IMR-90 (cell line): Measurements from ENCODE around the gene HRH2. TPM values are rescaled to one million over a fixed set of nuclear protein-coding genes. Genes with fewer than 3 reads are reported as not detected.

ENCODE experiments used
- ATAC-seq: fragments of 200-7000 bp; cut with Tn5 transposase; 2 replicates; pipeline ENCODE4 v1.9.1; 2020; ENCODE audit warnings: low read depth, mild to moderate bottlenecking, moderate library complexity
- BruUV-seq: library from RNA; stranded (reverse); fragments of 400-500 nt; replicated peaks from 2 replicates; lab custom pipeline; 2021; lab: Mats Ljungman, UMichigan
- CTCF ChIA-PET: fragments of 300-600 bp; formaldehyde crosslinking; extraction: SDS; loops from one replicate; lab custom pipeline; 2021; ENCODE audit warnings: antibody characterized with exemption; lab: Yijun Ruan, JAX
- POLR2A ChIA-PET: fragments of 300-600 bp; sonication (Branson Sonifier 250); formaldehyde crosslinking; loops from one replicate; lab custom pipeline; 2022; ENCODE audit warnings: antibody characterized with exemption; ENCODE audit not compliant: unreplicated experiment; lab: Charles Lee
- DNase-seq: peaks from one replicate; pipeline ENCODE4 v3.0.0; 2013
- H2AFZ ChIP-seq: replicated peaks from 2 replicates; pipeline ENCODE3; 2013; ENCODE audit warnings: low read length, mild to moderate bottlenecking; ENCODE audit not compliant: poor library complexity
- H2AK5ac ChIP-seq: 2 replicates; pipeline ENCODE4 v1.6.1; 2013; ENCODE audit warnings: low read depth, low read length, inconsistent platforms
- H2AK9ac ChIP-seq: replicated peaks from 2 replicates; pipeline ENCODE3; 2013; ENCODE audit warnings: mild to moderate bottlenecking, low read depth, low read length, moderate library complexity; ENCODE audit not compliant: poor library complexity
- H2BK120ac ChIP-seq: 2 replicates; pipeline ENCODE4 v1.6.1; 2013; ENCODE audit warnings: low read depth, low read length, inconsistent platforms
- H2BK15ac ChIP-seq: 3 replicates; pipeline ENCODE4 v1.6.1; 2013; ENCODE audit warnings: low read depth, low read length, inconsistent platforms
- H2BK20ac ChIP-seq: 2 replicates; pipeline ENCODE4 v1.6.1; 2013; ENCODE audit warnings: low read depth, mild to moderate bottlenecking, inconsistent platforms, low read length, moderate library complexity
- H2BK5ac ChIP-seq: 2 replicates; pipeline ENCODE4 v1.6.1; 2013; ENCODE audit warnings: mild to moderate bottlenecking, low read depth, low read length, inconsistent platforms; ENCODE audit not compliant: poor library complexity, severe bottlenecking
- H3K14ac ChIP-seq: replicated peaks from 2 replicates; pipeline ENCODE4 v1.6.1; 2013; ENCODE audit warnings: low read depth, low read length, inconsistent platforms
- H3K18ac ChIP-seq: 2 replicates; pipeline ENCODE4 v1.6.1; 2013; ENCODE audit warnings: low read depth, low read length, control low read depth
- H3K23ac ChIP-seq: 2 replicates; pipeline ENCODE4 v1.6.1; 2013; ENCODE audit warnings: low read depth, low read length, inconsistent platforms
- H3K27ac ChIP-seq: 2 replicates; pipeline ENCODE4 v1.5.1; 2013; ENCODE audit warnings: mild to moderate bottlenecking, control low read depth, low read length; ENCODE audit not compliant: insufficient read depth
- H3K27me3 ChIP-seq: 2 replicates; pipeline ENCODE4 v1.6.1; 2013; ENCODE audit warnings: low read length; ENCODE audit not compliant: control insufficient read depth, insufficient read depth
- H3K36me3 ChIP-seq: 2 replicates; pipeline ENCODE4 v1.6.1; 2013; ENCODE audit warnings: low read length, mixed read lengths; ENCODE audit not compliant: control insufficient read depth, insufficient read depth
- H3K4ac ChIP-seq: 2 replicates; pipeline ENCODE4 v1.6.1; 2013; ENCODE audit warnings: low read depth, low read length, inconsistent platforms
- H3K4me1 ChIP-seq: 2 replicates; pipeline ENCODE4 v1.6.1; 2013; ENCODE audit warnings: low read length, mixed read lengths; ENCODE audit not compliant: control insufficient read depth, insufficient read depth
- H3K4me2 ChIP-seq: 2 replicates; pipeline ENCODE4 v1.6.1; 2013; ENCODE audit warnings: low read depth, mild to moderate bottlenecking, control low read depth, low read length, moderate library complexity
- H3K4me3 ChIP-seq: 2 replicates; pipeline ENCODE4 v1.5.1; 2013; ENCODE audit warnings: low read depth, mild to moderate bottlenecking, control low read depth, low read length, moderate library complexity; ENCODE audit not compliant: insufficient read depth
- H3K56ac ChIP-seq: 2 replicates; pipeline ENCODE4 v1.6.1; 2013; ENCODE audit warnings: low read length, inconsistent platforms; ENCODE audit not compliant: insufficient read depth; ENCODE audit errors: extremely low read depth
- H3K79me1 ChIP-seq, 2 experiments: 2 replicates each; pipeline ENCODE4 v1.6.1; 2013; ENCODE audit warnings: low read length in 2 of 2, inconsistent platforms in 1 of 2, low read depth in 1 of 2
- H3K9ac ChIP-seq: 2 replicates; pipeline ENCODE4 v1.6.1; 2013; ENCODE audit warnings: low read depth, low read length, control low read depth
- H3K9me1 ChIP-seq: 2 replicates; pipeline ENCODE4 v1.6.1; 2013; ENCODE audit warnings: low read length, inconsistent platforms; ENCODE audit not compliant: insufficient read depth
- H3K9me3 ChIP-seq: 2 replicates; pipeline ENCODE4 v1.6.1; 2013; ENCODE audit warnings: low read length; ENCODE audit not compliant: control insufficient read depth, insufficient read depth
- H4K20me1 ChIP-seq: 2 replicates; pipeline ENCODE4 v1.6.1; 2013; ENCODE audit warnings: low read length, inconsistent platforms; ENCODE audit not compliant: insufficient read depth
- H4K5ac ChIP-seq: 2 replicates; pipeline ENCODE4 v1.6.1; 2013; ENCODE audit warnings: mild to moderate bottlenecking, low read depth, low read length, control low read depth
- H4K8ac ChIP-seq, 2 experiments: 2 replicates each; pipeline ENCODE4 v1.6.1; 2013; ENCODE audit warnings: low read depth in 2 of 2, low read length in 2 of 2, control low read depth in 1 of 2, inconsistent platforms in 1 of 2
- H4K91ac ChIP-seq: 2 replicates; pipeline ENCODE4 v1.6.1; 2013; ENCODE audit warnings: low read depth, low read length, inconsistent platforms; ENCODE audit not compliant: insufficient read depth
- BHLHE40 ChIP-seq: fragments of 150-350 bp; IDR thresholded peaks from 2 replicates; pipeline ENCODE4 v1.6.1; 2016; ENCODE audit warnings: mild to moderate bottlenecking, low read depth, low read length
- CEBPB ChIP-seq: IDR thresholded peaks from 2 replicates; pipeline ENCODE4 v1.6.1; 2012; ENCODE audit warnings: low read depth, low read length, improper control_type of control experiment
- CTCF ChIP-seq: conservative IDR thresholded peaks from 2 replicates; pipeline ENCODE4 v1.5.1; 2012; ENCODE audit warnings: mild to moderate bottlenecking, low read depth, low read length, improper control_type of control experiment
- ELK1 ChIP-seq: fragments of 150-350 bp; IDR thresholded peaks from 2 replicates; pipeline ENCODE4 v1.6.1; 2016; ENCODE audit warnings: low read depth, mild to moderate bottlenecking, low read length, moderate library complexity, borderline replicate concordance
- MAFK ChIP-seq: IDR thresholded peaks from 2 replicates; pipeline ENCODE4 v1.6.1; 2012; ENCODE audit warnings: low read depth, low read length, improper control_type of control experiment
- MXI1 ChIP-seq: IDR thresholded peaks from 2 replicates; pipeline ENCODE4 v1.6.1; 2012; ENCODE audit warnings: low read depth, mild to moderate bottlenecking, low read length, moderate library complexity, borderline replicate concordance
- RAD21 ChIP-seq: IDR thresholded peaks from 2 replicates; pipeline ENCODE4 v1.6.1; 2012; ENCODE audit warnings: low read length, improper control_type of control experiment
- WGBS, 2 experiments: methylation state at CpG; one replicate each; pipeline versions ENCODE4 v1.1.5 to v1.1.7; 2013; ENCODE audit warnings: missing lambda C conversion rate in 2 of 2; ENCODE audit not compliant: insufficient read length in 1 of 2; ENCODE audit errors: extremely low coverage in 2 of 2; 5-methylcytosine and 5-hydroxymethylcytosine counted together
- dilution Hi-C: fragments of 300-500 bp; cut with HindIII; formaldehyde crosslinking; loops from one replicate; pipeline ENCODE4 v1.14.3; 2018; ENCODE audit warnings: low sequenced_read_pairs; ENCODE audit not compliant: unreplicated experiment
- in situ Hi-C: fragments of 300-500 bp; cut with MboI; formaldehyde crosslinking; loops from 3 replicates; pipeline ENCODE4 v1.14.3; 2019; ENCODE audit warnings: low sequenced_read_pairs, inconsistent platforms, mixed read lengths
- intact Hi-C: fragments of 100-400 bp; cut with micrococcal nuclease; formaldehyde crosslinking; loops from 2 replicates; pipeline ENCODE4 v1.10.0; 2022
- polyA plus RNA-seq, 3 experiments: library from polyadenylated mRNA; depleted of rRNA; stranded (reverse); fragments of >200 nt; gene quantifications; 2 replicates each; pipeline ENCODE4 v1.2.3, GENCODE V29; 2012; ENCODE audit warnings: low replicate concordance in 1 of 3
- total RNA-seq: library from RNA; depleted of rRNA; stranded (reverse); fragments of >200 nt; gene quantifications from 2 replicates; pipeline ENCODE4 v1.2.3, GENCODE V29; 2012

HRH2 gene
- total and polyA plus RNA-seq, 2 of the 4 experiments (the other 2 are of a cell fraction) = not detected

GRCh38 chr5:175711472-175712312, 53.8 kb downstream of the HRH2 start (continued):
- no peak for TF ChIP-seq ELK1

GRCh38 chr5:175712313-175712680, 54.4 kb downstream of the HRH2 start:
- H3K18ac ChIP-seq = no peak overlapping the region
- no peak overlapping the region for H2BK20ac ChIP-seq
- H4K8ac ChIP-seq = no peak overlapping the region
- no peak overlapping the region for H3K4ac ChIP-seq
- TF ChIP-seq BHLHE40 (no peak), RAD21 (no peak), CTCF (no peak), CEBPB (no peak), MAFK (no peak), MXI1 (no peak)
- no peak overlapping the region for H3K4me2 ChIP-seq
- dilution Hi-C loops (no loop called here), intact Hi-C loops (no loop called here), in situ Hi-C loops (no loop called here)
- 50% methylated on average over 3 of the region's 8 CpGs; no CpG with 5 or more reads in 1 of the 2 experiments for WGBS, 2 experiments
- no peak overlapping the region for H3K4me3 ChIP-seq
- no peak overlapping the region for H3K14ac ChIP-seq
- no peaks in the 10 kb centered on the region for H4K20me1 ChIP-seq
- H3K79me1 ChIP-seq = no peaks in the 10 kb centered on the region
- no peak overlapping the region for H2BK120ac ChIP-seq
- ChIA-PET POLR2A (no interaction called here), CTCF (no interaction called here)
- H4K5ac ChIP-seq = no peak overlapping the region
- BruUV-seq = no TSS peak
- no peak overlapping the region for H3K9ac ChIP-seq
- no peak for ATAC-seq
- H2BK5ac ChIP-seq = no peak overlapping the region
- DNase-seq = no peak
- no peaks in the 10 kb centered on the region for H3K27me3 ChIP-seq
- no peaks in the 10 kb centered on the region for H3K9me1 ChIP-seq
- no peak overlapping the region for H3K27ac ChIP-seq
- no peak overlapping the region for H3K56ac ChIP-seq
- H3K9me3 ChIP-seq = peaks cover 16% of the 10 kb centered on the region
- no peak overlapping the region for H2AFZ ChIP-seq
- H2AK9ac ChIP-seq = no peak overlapping the region
- H2BK15ac ChIP-seq = no peak overlapping the region
- H3K36me3 ChIP-seq = no peaks in the 10 kb centered on the region
- no peak overlapping the region for H3K23ac ChIP-seq
- H2AK5ac ChIP-seq = no peak overlapping the region
- H4K91ac ChIP-seq = no peak overlapping the region
- H3K4me1 ChIP-seq = no peaks in the 10 kb centered on the region
